HCT116 (cell line): ENCODE measurements around the gene FAM163B. TPM values are rescaled to one million over a fixed set of nuclear protein-coding genes. Genes with fewer than 3 reads are reported as not detected.

Experiments
- ATAC-seq: fragments of 200-7000 bp; cut with Tn5 transposase; 2 replicates; pipeline ENCODE4 v1.9.1; 2020; ENCODE audit warnings: mild to moderate bottlenecking, moderate library complexity
- BruUV-seq: library from RNA; stranded (reverse); fragments of 400-500 nt; replicated peaks from 2 replicates; lab custom pipeline; 2021; lab: Mats Ljungman, UMichigan
- CTCF ChIA-PET: fragments of 300-600 bp; sonication (Branson Sonifier 250); formaldehyde crosslinking; loops from one replicate; lab custom pipeline; 2021; ENCODE audit warnings: antibody characterized with exemption; lab: Charles Lee
- POLR2A ChIA-PET: fragments of 300-600, 350-600 bp; sonication (Branson Sonifier 250); formaldehyde crosslinking; loops from one replicate; lab custom pipeline; 2021; ENCODE audit warnings: antibody characterized with exemption; lab: Charles Lee
- RAD21 ChIA-PET, 2 experiments: fragments of 300-600 bp; sonication (Branson Sonifier 250); formaldehyde crosslinking; loops; one replicate each; lab custom pipeline; 2023; ENCODE audit warnings: low total read pairs in 2 of 2; ENCODE audit not compliant: uncharacterized antibody in 2 of 2, unreplicated experiment in 2 of 2, low non-redundant PET in 1 of 2; lab: Charles Lee
- DNase-seq: peaks from one replicate; pipeline ENCODE4 v3.0.0-alpha.2; 2010; ENCODE audit warnings: low read depth, low spot score
- H2AFZ ChIP-seq: fragments of 200-600 bp; shearing (Covaris generic), sonication (generic); 2 replicates; pipeline ENCODE4 v1.6.1; 2017; ENCODE audit warnings: low read depth, mixed run types, mixed read lengths, antibody characterized with exemption, low read length; ENCODE audit not compliant: poor library complexity, severe bottlenecking
- H3K27ac ChIP-seq: 2 replicates; pipeline ENCODE4 v1.5.1; 2012; ENCODE audit warnings: low read depth, low read length
- H3K27me3 ChIP-seq: fragments of 200-600 bp; sonication (generic); 2 replicates; pipeline ENCODE4 v1.6.1; 2016; ENCODE audit warnings: mixed run types, low read length, mixed read lengths; ENCODE audit not compliant: insufficient read depth
- H3K36me3 ChIP-seq, 2 experiments: fragments of 200-500 bp in 1 of 2; fragments of 200-600 bp in 1 of 2; sonication (Bioruptor generic) in 1 of 2; sonication (generic) in 1 of 2; 2 replicates each; pipeline versions ENCODE4 v1.5.1 to v1.6.1; 2014 to 2016; ENCODE audit warnings: low read length in 2 of 2, inconsistent platforms in 1 of 2, mixed read lengths in 1 of 2, mixed run types in 1 of 2; ENCODE audit not compliant: insufficient read depth in 2 of 2, control insufficient read depth in 1 of 2
- H3K4me1 ChIP-seq, 2 experiments: fragments of 200-600 bp in 1 of 2; sonication (generic) in 1 of 2; 2 replicates each; pipeline versions ENCODE4 v1.5.1 to v1.6.1; 2012 to 2017; ENCODE audit warnings: low read length in 2 of 2, inconsistent platforms in 1 of 2, mild to moderate bottlenecking in 1 of 2, mixed read lengths in 1 of 2, mixed run types in 1 of 2, moderate library complexity in 1 of 2; ENCODE audit not compliant: insufficient read depth in 2 of 2, control insufficient read depth in 1 of 2
- H3K4me2 ChIP-seq: fragments of 200-600 bp; sonication (generic); 2 replicates; pipeline ENCODE4 v1.6.1; 2017; ENCODE audit warnings: mixed run types, low read length, mixed read lengths
- H3K4me3 ChIP-seq, 2 experiments: fragments of 200-600 bp in 1 of 2; sonication (generic) in 1 of 2; replicated peaks in 1 of 2; 2 replicates each; pipeline ENCODE4 v1.5.1; 2011 to 2016; ENCODE audit warnings: low read length in 2 of 2, control low read depth in 1 of 2, low read depth in 1 of 2, mild to moderate bottlenecking in 1 of 2, mixed read lengths in 1 of 2, mixed run types in 1 of 2
- H3K79me2 ChIP-seq: fragments of 200-600 bp; sonication (generic); 2 replicates; pipeline ENCODE4 v1.6.1; 2017; ENCODE audit warnings: mild to moderate bottlenecking, mixed run types, low read length, moderate library complexity, mixed read lengths; ENCODE audit not compliant: insufficient read depth
- H3K9ac ChIP-seq: fragments of 200-600 bp; sonication (generic); 2 replicates; pipeline ENCODE4 v1.6.1; 2016; ENCODE audit warnings: low read length, mixed read lengths
- H3K9me2 ChIP-seq: fragments of 200-600 bp; sonication (generic), shearing (Covaris generic); 2 replicates; pipeline ENCODE4 v1.6.1; 2017; ENCODE audit warnings: mixed run types, mild to moderate bottlenecking, moderate library complexity; ENCODE audit not compliant: insufficient read depth
- H3K9me3 ChIP-seq, 2 experiments: fragments of 200-500 bp in 1 of 2; fragments of 200-600 bp in 1 of 2; sonication (Bioruptor generic) in 1 of 2; sonication (generic) in 1 of 2; 2 replicates each; pipeline ENCODE4 v1.6.1; 2014 to 2017; ENCODE audit warnings: low read length in 2 of 2, mixed read lengths in 2 of 2, inconsistent platforms in 1 of 2, low read depth in 1 of 2, mild to moderate bottlenecking in 1 of 2, mixed run types in 1 of 2, moderate library complexity in 1 of 2; ENCODE audit not compliant: control insufficient read depth in 1 of 2, insufficient read depth in 1 of 2
- H4K20me1 ChIP-seq: fragments of 200-600 bp; sonication (generic), shearing (Covaris generic); 2 replicates; pipeline ENCODE4 v1.6.1; 2017; ENCODE audit warnings: mixed run types, mild to moderate bottlenecking, moderate library complexity; ENCODE audit not compliant: insufficient read depth
- ATF3 ChIP-seq: IDR thresholded peaks from 2 replicates; pipeline ENCODE4 v1.6.1; 2012
- CBX3 ChIP-seq: IDR thresholded peaks from 2 replicates; pipeline ENCODE4 v1.6.1; 2012; ENCODE audit warnings: low read depth
- CTCF ChIP-seq, 3 experiments: fragments of 200-600 bp in 1 of 3; sonication (generic) in 1 of 3; IDR thresholded peaks in 2 of 3; conservative IDR thresholded peaks in 1 of 3; 2 replicates each; pipeline ENCODE4 v1.5.1; 2012 to 2017; ENCODE audit warnings: low read depth in 2 of 3, low read length in 2 of 3, antibody characterized with exemption in 1 of 3, borderline replicate concordance in 1 of 3, control low read depth in 1 of 3, mild to moderate bottlenecking in 1 of 3, mixed read lengths in 1 of 3, mixed run types in 1 of 3, moderate library complexity in 1 of 3; ENCODE audit not compliant: insufficient read depth in 1 of 3
- EGR1 ChIP-seq: IDR thresholded peaks from 2 replicates; pipeline ENCODE4 v1.6.1; 2012; ENCODE audit warnings: low read depth
- ELF1 ChIP-seq: IDR thresholded peaks from 2 replicates; pipeline ENCODE4 v1.6.1; 2012; ENCODE audit warnings: low read depth, borderline replicate concordance
- EZH2 ChIP-seq: fragments of 200-600 bp; sonication (generic); IDR thresholded peaks from 2 replicates; pipeline ENCODE4 v1.6.1; 2017; ENCODE audit warnings: antibody characterized with exemption, mixed run types
- EZH2phosphoT487 ChIP-seq: fragments of 200-600 bp; IDR thresholded peaks from 2 replicates; pipeline ENCODE4 v1.6.1; 2018; ENCODE audit warnings: antibody characterized with exemption, borderline replicate concordance
- POLR2A ChIP-seq: IDR thresholded peaks from 2 replicates; pipeline ENCODE4 v1.7.0; 2011; ENCODE audit warnings: borderline replicate concordance; ENCODE audit not compliant: insufficient read depth, insufficient read length; ENCODE audit errors: extremely low read depth
- POLR2AphosphoS5 ChIP-seq: IDR thresholded peaks from 2 replicates; pipeline ENCODE4 v1.6.1; 2011; ENCODE audit warnings: mild to moderate bottlenecking, low read depth, low read length, moderate library complexity
- RAD21 ChIP-seq: IDR thresholded peaks from 2 replicates; pipeline ENCODE4 v1.6.1; 2012; ENCODE audit warnings: low read depth, mild to moderate bottlenecking
- SIN3A ChIP-seq: IDR thresholded peaks from 2 replicates; pipeline ENCODE4 v1.6.1; 2012; ENCODE audit warnings: low read depth
- SRF ChIP-seq: IDR thresholded peaks from 2 replicates; pipeline ENCODE4 v1.6.1; 2012; ENCODE audit warnings: low read depth
- YY1 ChIP-seq: IDR thresholded peaks from 2 replicates; pipeline ENCODE4 v1.6.1; 2011; ENCODE audit warnings: low read length, low read depth, moderate library complexity, mild to moderate bottlenecking; ENCODE audit not compliant: insufficient replicate concordance; ENCODE audit errors: extremely low read depth
- ZBTB33 ChIP-seq: IDR thresholded peaks from 2 replicates; pipeline ENCODE4 v1.6.1; 2011; ENCODE audit warnings: mild to moderate bottlenecking, low read length, moderate library complexity; ENCODE audit not compliant: insufficient replicate concordance; ENCODE audit errors: extremely low read depth
- ZNF274 ChIP-seq: fragments of 200-500 bp; sonication (Bioruptor generic); IDR thresholded peaks from 2 replicates; pipeline ENCODE4 v1.6.1; 2014; ENCODE audit warnings: mild to moderate bottlenecking, low read depth, low read length, inconsistent platforms
- intact Hi-C: fragments of 100-400 bp; cut with micrococcal nuclease; formaldehyde crosslinking; loops from 2 replicates; pipeline ENCODE4 v1.10.0; 2022
- total RNA-seq: library from RNA; stranded (reverse); gene quantifications from one replicate; pipeline ENCODE4 v1.2.1, GENCODE V29; 2021; ENCODE audit not compliant: unreplicated experiment

FAM163B gene
- total RNA-seq, 1 experiment from 2014 or later, result not detected

GRCh38 chr9:133528001-133528875, 81.0 kb downstream of the FAM163B start:
- Histone ChIP-seq H3K9ac (no peak overlapping the region), H3K9me2 (no peaks in the 10 kb centered on the region), H3K4me2 (no peak overlapping the region), H3K4me1 (peaks cover 8 to 12% of the 10 kb centered on the region in 2 experiments; a peak in 3 of 4 replicates), H3K4me3 (no peak overlapping the region), H3K9me3 (no peaks in the 10 kb centered on the region), H2AFZ (no peak overlapping the region), H3K36me3 (no peaks in the 10 kb centered on the region), H3K27me3 (no peaks in the 10 kb centered on the region), H4K20me1 (no peaks in the 10 kb centered on the region), H3K79me2 (no peaks in the 10 kb centered on the region), H3K27ac (no peak overlapping the region)
- intact Hi-C loops, result no loop called here
- CTCF ChIA-PET, result no interaction called here
- ATAC-seq (no peak), DNase-seq (no peak)
- POLR2A ChIA-PET, result no interaction called here
- TF ChIP-seq ZBTB33, result no peak
- RAD21 ChIA-PET, result no interaction called here
- BruUV-seq, result no TSS peak

GRCh38 chr9:133527444-133527920, 81.7 kb downstream of the FAM163B start:
- Histone ChIP-seq H2AFZ (no peak overlapping the region), H3K9ac (no peak overlapping the region), H3K36me3 (no peaks in the 10 kb centered on the region), H3K4me2 (no peak overlapping the region), H3K4me3 (no peak overlapping the region), H3K4me1 (peaks cover 8 to 19% of the 10 kb centered on the region in 2 experiments; a peak in 3 of 4 replicates), H3K9me3 (no peaks in the 10 kb centered on the region), H3K79me2 (no peaks in the 10 kb centered on the region), H3K27ac (no peak overlapping the region), H4K20me1 (no peaks in the 10 kb centered on the region), H3K27me3 (no peaks in the 10 kb centered on the region), H3K9me2 (no peaks in the 10 kb centered on the region)
- DNase-seq (no peak), ATAC-seq (no peak)
- CTCF ChIA-PET, result no interaction called here
- POLR2A ChIA-PET, result no interaction called here
- BruUV-seq, result no TSS peak
- RAD21 ChIA-PET, result no interaction called here
- intact Hi-C loops, result no loop called here
- TF ChIP-seq ZNF274 (no peak), ELF1 (no peak), CBX3 (no peak), RAD21 (no peak), EGR1 (no peak), EZH2 (no peak), SIN3A (no peak), POLR2AphosphoS5 (no peak), POLR2A (no peak), SRF (no peak), ATF3 (no peak), EZH2phosphoT487 (no peak), YY1 (no peak), CTCF (IDR thresholded peaks at IDR 0.05 in 2 of 3, conservative IDR thresholded peaks at IDR 0.05 in 1 of 3; ENCODE audit: borderline replicate concordance in 1 of 3, insufficient read depth in 1 of 3, low read depth in 2 of 3, low read length in 2 of 3) (no peak)
